NT2/D1 (cell line): ENCODE measurements around the gene SULT6B1.

Experiments used
- SUZ12 ChIP-seq: IDR thresholded peaks from 2 replicates; pipeline ENCODE4 v1.6.1; 2011; ENCODE audit not compliant: insufficient read length, insufficient read depth; ENCODE audit errors: extremely low read depth
- YY1 ChIP-seq: IDR thresholded peaks from 2 replicates; pipeline ENCODE4 v1.6.1; 2011; ENCODE audit not compliant: insufficient read length, insufficient read depth
- ZNF274 ChIP-seq: IDR thresholded peaks from 2 replicates; pipeline ENCODE4 v1.6.1; 2011; ENCODE audit warnings: mild to moderate bottlenecking, low read depth, low read length

GRCh38 chr2:37205689-37206341, 17.3 kb upstream of the SULT6B1 start:
- TF ChIP-seq ZNF274 (no peak), YY1 (no peak), SUZ12 (no peak)
